Jurkat, Clone E6-1 (cell line): ENCODE data around the gene RAPGEF4.

Experiments used
- DNase-seq: peaks from one replicate; pipeline ENCODE4 v3.0.0-alpha.2; 2011; ENCODE audit warnings: low read depth, low spot score
- H3K4me3 ChIP-seq: 2 replicates; pipeline ENCODE4 v1.5.1; 2011; ENCODE audit warnings: mild to moderate bottlenecking, low read length, control low read depth, moderate library complexity

RAPGEF4 gene

DNA sequence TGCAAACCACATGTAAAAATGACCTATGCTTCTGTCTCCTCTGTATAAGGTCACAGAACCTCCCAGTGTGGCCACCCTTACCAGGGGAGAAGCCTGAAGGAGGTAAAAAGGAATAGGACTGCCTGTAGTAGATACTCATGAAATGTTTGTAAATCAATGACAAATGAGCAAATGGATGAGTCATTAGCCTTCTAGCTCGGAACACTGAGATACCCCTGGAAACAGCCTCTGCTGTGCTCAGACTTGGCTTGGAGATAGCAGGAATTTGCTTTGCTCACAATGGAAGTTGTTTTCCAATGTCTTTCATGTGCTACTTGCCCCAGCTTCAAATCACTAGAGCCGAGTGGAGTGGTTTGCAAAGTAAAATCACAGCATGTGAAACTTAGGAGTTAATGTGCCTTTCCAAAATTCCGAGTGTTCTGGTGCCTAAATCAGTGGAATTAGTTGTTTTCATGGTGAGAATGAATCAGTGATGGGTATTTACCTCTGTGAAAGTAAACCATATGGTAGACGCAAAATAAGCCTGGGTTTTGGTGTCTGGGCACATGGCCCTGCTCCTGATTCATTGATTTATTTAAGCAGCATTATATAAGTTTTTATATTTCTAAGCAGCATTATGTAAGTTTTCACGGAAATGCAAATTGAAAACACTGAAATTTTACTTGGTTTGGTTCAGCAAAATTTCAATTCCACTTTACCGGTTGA, 186.0 kb downstream of the RAPGEF4 start:
- H3K4me3 ChIP-seq = no peak overlapping the region
- DNase-seq = no peak

GRCh38 chr2:172922306-172922705, 186.7 kb downstream of the RAPGEF4 start:
- no peak for DNase-seq
- H3K4me3 ChIP-seq = no peak overlapping the region

GRCh38 chr2:172922815-172923214, 187.2 kb downstream of the RAPGEF4 start:
- no peak overlapping the region for H3K4me3 ChIP-seq
- no peak for DNase-seq

GRCh38 chr2:172924097-172924660, 188.5 kb downstream of the RAPGEF4 start:
- no peak overlapping the region for H3K4me3 ChIP-seq
- DNase-seq = no peak

- no peak overlapping the region for H3K4me3 ChIP-seq
- no peak for DNase-seq
Observed at GRCh38 chr2:172925600-172925999, 190.0 kb downstream of the RAPGEF4 start.

DNA sequence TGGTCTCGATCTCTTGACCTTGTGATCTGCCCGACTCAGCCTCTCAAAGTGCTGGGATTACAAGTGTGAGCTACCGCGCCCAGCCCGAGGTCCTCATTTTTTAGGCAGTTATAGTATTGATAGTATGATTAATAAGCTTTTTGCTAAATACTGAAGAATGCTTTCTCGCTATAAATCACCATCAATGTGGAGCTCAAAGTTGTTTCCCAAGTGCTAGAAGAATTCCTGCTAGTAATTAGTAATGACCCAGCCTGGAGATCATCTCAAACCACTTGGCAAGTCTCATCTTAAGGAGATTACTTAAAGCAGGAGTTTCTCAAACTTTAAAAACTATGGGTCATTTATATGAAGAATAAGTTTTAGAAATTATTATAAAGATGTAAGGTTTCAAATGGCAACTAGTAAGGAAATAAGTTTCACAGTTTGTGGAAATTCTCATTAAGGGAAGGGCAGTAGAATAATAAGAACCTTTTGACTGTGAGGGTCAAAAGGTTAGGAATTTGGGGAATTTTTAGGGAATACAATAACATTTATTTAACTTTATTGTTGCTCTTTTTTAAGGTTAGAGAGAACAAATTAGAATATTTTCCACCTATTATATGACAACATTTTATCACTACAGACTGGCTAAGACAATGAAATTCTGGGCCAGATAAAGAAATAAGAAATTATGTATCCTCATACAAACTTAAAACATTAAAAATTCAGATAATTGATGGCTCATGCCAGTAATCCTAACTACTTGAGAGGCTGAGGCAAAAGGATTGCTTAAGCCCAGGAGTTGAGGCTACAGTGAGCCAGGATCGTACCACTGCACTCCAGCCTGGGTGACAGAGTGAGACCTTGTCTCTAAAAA, 191.4 kb downstream of the RAPGEF4 start:
- no peak overlapping the region for H3K4me3 ChIP-seq
- no peak for DNase-seq

DNA sequence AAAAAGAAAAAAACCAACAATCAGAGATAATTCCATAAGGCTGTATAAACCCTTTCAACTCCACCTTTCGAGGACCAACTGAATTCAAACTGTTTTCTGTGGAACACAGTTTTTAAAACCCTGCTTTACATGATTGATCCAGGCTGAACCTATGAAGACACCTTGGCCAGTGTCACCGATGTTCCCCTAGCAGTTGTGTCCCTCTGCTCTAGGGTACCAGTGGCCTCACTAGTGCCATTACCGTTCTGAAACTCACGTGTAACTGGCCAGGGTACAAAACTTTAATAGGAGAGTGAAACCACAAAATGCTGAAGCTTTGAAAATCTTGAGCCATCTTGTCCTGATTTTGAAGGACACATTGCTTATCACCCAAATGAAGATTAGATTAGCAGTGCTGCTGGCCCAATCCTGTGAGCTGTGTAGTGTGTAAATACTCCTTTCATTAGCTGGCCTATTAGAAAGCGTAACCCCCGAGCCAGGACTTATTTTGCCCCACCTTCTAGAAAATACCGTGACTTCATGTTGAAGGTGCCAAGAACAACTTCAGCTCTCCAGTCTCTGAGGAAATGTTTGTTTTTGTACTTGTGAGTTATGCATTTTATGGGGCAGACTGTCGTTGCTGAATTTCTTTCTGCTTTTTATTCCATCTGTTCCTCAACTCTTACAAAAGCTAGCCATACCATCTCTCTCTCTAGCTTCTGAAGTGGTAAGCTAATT, 192.2 kb downstream of the RAPGEF4 start:
- no peak for DNase-seq
- H3K4me3 ChIP-seq = no peak overlapping the region

GRCh38 chr2:172928756-172929155, 193.1 kb downstream of the RAPGEF4 start:
- DNase-seq = no peak
- H3K4me3 ChIP-seq = no peak overlapping the region

DNA sequence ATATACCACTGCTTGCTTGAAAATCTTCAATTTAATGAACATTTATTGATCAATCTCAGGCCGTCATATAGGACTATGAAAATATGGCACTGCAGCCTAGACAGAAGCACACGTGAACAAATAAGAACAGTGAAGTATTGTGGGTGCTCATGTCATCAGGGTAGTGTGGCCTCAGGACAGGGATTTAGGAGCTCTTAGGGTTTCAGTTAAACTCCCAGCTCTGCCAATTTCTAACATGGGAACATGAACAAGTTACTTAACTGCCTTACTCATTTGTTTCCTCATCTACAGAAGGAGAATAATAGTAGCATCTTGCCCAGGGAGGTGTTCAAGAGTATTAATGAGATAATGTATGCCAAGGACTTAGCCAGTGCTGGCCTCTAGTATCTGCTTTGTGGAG, 194.0 kb downstream of the RAPGEF4 start:
- no peak overlapping the region for H3K4me3 ChIP-seq
- DNase-seq = no peak

GRCh38 chr2:172930871-172931255, 195.2 kb downstream of the RAPGEF4 start:
- no peak overlapping the region for H3K4me3 ChIP-seq
- no peak for DNase-seq

DNA sequence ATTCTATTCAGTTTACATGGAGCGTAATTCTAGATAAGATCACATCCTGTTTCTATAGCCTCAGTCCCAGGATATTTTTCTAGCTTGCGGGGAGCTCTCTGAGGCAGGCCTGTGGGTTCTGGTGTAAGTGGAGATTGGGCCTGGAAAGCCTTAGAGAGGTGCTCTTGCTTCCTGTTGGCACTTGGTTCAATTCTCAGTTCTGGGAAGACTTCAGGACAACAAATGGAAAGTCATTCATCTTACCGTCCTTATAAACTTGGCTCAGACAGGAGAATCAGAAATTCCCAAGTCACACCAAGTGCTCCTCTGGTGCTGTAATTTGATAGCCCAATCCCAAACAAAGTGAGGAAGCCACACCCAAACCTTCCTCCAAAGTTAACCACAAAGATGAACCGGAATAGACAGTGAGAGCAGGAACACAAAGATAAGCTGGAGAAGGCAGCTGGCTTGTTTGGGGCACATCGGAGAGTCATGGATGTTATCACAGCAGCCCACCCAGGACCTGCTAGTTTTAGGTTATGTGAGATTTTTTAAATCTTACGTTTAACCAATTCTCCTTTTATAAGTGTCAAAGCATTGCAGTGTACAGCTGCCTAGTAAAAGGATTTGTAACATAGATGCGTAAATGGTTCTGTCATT, 195.7 kb downstream of the RAPGEF4 start:
- DNase-seq = no peak
- no peak overlapping the region for H3K4me3 ChIP-seq

- peak; percentile 70 for DNase-seq
- no peak overlapping the region for H3K4me3 ChIP-seq
Observed at GRCh38 chr2:172931918-172932520, 196.4 kb downstream of the RAPGEF4 start.

DNA sequence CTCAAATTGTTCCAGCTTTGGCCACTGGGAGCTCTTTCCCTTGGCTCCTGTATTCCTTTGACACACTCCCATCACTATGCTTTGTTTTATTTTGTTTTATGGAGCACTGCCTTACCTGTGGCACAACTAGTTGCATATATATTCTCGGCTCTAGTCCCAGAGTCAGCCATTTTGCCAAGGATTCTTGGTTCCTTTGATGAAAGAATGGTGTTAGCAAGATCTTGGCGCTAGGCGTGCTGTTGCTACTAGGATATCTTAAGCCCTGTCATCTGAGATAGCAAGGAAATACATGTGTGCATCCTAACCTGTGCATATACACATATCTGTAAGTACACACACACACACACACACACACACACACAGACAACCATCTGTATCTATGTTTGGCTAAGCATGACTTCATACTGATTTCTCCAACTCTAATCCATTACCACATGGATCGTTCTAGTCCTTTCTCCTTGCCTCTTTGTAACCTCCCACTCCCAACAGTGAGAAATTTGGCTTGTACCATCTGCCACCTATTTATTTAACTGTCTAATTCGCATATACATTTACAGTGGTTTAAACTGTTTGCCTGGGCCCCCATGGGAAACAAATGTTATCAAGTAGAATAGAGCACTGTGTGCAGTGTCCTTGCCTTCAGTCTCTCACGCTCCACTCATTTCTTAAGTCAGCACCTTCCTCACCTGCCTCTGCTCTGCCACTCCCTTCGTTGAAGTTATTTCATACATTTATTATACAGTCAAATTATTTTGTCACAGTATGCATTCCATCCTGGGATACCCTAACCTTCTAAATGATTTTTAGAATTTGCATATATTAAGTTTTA, 202.5 kb downstream of the RAPGEF4 start:
- H3K4me3 ChIP-seq = no peak overlapping the region
- no peak for DNase-seq

GRCh38 chr2:172938713-172939375, 203.2 kb downstream of the RAPGEF4 start:
- no peak for DNase-seq
- no peak overlapping the region for H3K4me3 ChIP-seq

GRCh38 chr2:172943539-172943938, 207.9 kb downstream of the RAPGEF4 start:
- peak overlapping the region; percentile 11 for H3K4me3 ChIP-seq
- peak; percentile 83 for DNase-seq

DNA sequence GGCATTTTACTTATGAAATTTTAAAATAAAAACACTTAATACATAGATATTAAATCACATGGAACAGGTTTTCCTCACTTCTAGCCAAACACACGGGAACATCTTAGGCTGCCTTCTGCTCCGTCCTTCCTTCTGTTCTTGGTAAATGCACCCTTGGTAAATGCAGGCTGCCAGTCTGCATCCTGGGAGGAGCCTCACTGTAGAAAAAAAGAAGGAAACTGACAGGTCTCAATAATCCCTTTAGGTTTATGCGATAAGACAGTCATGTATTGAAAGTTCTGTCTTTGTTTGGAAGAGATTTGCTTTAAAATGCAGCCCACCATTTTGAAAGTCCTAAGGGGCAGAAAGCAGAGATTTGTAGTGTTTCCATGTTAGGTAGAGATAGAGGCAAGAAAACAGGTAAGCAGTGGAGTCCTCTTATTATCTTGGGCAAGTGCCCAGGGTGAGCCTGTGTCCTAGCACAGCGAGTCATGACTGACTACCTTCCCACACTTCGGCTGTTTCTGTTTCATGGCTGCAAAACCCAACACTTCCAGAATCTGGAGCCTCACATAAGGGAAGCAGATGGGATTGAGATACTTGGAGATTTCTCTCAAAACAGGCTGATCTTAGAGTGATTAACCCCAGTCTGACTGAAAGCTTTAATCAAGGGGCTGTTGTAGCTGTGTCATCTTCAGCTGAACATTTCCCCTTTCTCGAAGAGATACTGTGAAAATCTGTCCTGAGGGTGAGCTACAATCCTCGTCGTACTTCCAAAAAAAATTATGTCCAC, 208.6 kb downstream of the RAPGEF4 start:
- H3K4me3 ChIP-seq = peak overlapping the region; percentile 11
- peak; percentile 46 for DNase-seq
